ENCODE results near the gene FTCD.

Gene FTCD

DNA sequence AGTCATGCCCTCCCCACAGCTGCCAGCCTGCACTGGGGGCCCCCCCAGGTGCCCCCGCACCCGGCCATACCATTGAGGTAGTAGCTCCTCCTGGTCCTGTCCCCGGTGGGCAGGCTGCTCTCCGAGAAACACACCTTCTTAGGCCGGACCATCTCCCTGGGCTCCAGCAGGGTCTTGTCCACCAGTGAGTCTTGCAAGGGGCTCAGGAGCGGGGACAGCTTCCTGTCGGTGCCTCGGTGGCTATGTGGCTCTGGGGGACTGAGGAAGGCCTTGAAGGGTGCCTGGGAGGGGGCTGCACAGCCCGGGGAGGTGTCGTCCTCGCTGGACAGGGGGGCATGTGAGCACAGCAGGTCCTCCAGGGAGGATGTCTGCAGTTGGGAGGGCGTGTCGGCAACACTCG is 12.9 kb upstream of the FTCD start:
- Histone ChIP-seq H3K27ac (no peak overlapping the region), H3K27me3 (replicated peaks) (no peaks in the 10 kb centered on the region), H3K4me3 (ENCODE audit: low read depth, low read length) (no peak overlapping the region), H3K36me3 (replicated peaks) (no peaks in the 10 kb centered on the region)
- no peak for DNase-seq
- in situ Hi-C loops (cut with HindIII; ENCODE audit: low pct_ligation_motif_present, low sequenced_read_pairs), result no loop called here
- TF ChIP-seq, protein P1, sequence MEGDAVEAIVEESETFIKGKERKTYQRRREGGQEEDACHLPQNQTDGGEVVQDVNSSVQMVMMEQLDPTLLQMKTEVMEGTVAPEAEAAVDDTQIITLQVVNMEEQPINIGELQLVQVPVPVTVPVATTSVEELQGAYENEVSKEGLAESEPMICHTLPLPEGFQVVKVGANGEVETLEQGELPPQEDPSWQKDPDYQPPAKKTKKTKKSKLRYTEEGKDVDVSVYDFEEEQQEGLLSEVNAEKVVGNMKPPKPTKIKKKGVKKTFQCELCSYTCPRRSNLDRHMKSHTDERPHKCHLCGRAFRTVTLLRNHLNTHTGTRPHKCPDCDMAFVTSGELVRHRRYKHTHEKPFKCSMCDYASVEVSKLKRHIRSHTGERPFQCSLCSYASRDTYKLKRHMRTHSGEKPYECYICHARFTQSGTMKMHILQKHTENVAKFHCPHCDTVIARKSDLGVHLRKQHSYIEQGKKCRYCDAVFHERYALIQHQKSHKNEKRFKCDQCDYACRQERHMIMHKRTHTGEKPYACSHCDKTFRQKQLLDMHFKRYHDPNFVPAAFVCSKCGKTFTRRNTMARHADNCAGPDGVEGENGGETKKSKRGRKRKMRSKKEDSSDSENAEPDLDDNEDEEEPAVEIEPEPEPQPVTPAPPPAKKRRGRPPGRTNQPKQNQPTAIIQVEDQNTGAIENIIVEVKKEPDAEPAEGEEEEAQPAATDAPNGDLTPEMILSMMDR (IDR thresholded peaks at IDR 0.05; ENCODE audit: low read depth, low read length, missing control alignments), result no peak

DNA sequence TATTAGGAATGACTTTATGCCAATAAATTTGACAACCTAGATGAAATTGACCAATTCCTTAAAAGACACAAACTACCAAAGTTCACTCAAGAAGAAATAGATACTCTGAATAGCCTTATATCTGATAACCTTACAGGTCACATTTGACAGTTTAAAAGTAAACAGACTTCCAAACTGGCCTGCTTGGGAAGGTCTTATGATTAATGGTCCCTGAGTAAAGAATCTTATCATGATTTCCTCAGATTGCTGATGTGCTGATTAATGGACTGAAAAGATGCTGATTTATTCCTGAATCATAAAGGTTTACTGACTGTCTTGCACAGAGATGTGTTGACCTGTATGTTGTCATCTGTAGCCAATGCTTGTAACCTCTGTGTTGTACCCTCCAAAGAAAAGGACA is 9.7 kb upstream of the FTCD start:
- H3K36me3 ChIP-seq (replicated peaks), result peaks cover 5% of the 10 kb centered on the region
- H3K4me3 ChIP-seq (ENCODE audit: low read depth, low read length), result no peak overlapping the region
- H3K27ac ChIP-seq, result no peak overlapping the region
- TF ChIP-seq, protein P1 (IDR thresholded peaks at IDR 0.05; ENCODE audit: low read depth, low read length, missing control alignments), result no peak
- in situ Hi-C loops (cut with HindIII; ENCODE audit: low pct_ligation_motif_present, low sequenced_read_pairs), result no loop called here
- no peak for DNase-seq
- no peaks in the 10 kb centered on the region for H3K27me3 ChIP-seq (replicated peaks)

DNA sequence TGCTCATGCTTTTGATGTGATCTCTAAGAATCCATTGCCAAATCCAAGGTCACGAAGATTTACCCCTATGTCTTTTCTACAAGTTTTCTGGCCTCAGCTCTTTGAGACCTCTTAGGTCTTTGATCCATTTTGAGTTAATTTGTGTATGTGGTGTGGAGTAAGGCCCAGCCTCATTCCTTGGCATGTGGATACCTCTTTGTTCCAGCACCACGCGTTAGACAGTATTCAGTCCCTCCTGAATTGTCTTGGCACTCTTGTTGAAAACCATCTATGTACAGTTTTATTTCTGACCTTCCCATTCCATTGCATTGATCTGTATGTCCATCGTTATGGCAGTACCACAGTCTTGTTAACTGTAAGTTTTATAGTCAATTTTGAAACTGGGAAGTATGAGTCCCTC is 8.0 kb upstream of the FTCD start:
- Histone ChIP-seq H3K27me3 (replicated peaks) (no peaks in the 10 kb centered on the region), H3K27ac (no peak overlapping the region), H3K36me3 (replicated peaks) (peaks cover 5% of the 10 kb centered on the region), H3K4me3 (ENCODE audit: low read depth, low read length) (no peak overlapping the region)
- in situ Hi-C loops (cut with HindIII; ENCODE audit: low pct_ligation_motif_present, low sequenced_read_pairs), result no loop called here
- DNase-seq, result no peak
- TF ChIP-seq, protein P1 (IDR thresholded peaks at IDR 0.05; ENCODE audit: low read depth, low read length, missing control alignments), result no peak

DNA sequence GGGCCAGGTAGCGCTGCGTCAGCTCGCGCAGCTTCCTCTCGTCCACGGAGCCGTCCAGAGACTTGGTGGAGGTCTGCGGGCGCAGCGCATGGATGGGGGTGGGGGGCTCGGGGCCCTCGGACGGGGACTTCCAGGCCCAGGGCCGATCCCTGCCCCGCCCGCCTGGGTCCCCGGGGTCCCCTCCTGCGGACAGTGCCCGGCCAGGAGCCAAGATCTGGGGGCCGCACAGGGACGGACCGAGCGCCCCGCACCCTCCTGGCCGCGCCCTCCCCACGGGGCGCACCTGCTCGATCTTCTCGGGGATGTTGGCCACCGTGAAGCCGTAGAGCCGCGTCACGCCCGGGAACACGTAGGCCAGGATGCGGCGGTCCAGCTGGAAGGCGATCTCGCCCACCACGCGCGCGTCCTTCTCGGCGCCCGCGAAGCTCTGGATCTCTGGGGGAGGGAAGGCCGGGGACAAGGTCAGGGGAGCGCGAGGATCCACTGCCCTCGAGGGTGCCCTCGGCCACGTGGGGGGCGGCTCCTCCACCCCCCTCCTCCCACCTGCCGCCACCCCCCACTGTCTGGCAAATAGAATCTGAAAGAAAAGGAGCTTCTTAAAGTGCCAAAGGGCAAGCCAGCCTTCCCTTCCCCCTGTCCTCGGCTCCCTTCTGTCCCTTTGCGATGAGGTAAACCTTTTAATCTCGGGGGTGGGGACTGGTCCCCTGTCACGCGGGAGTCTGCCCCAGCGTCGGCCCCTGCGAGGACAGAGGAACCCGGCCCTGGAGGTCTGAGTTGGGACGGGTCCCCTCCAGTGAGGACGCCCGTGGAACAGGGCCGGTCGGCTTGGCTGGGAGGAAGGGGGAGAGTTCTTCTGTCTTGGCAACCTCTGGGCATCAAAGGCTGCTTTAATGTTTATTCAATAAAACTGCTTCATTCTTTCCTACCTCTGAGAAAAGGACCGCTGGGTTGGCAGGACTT is 6.5 kb upstream of the FTCD start:
- TF ChIP-seq, protein P1 (IDR thresholded peaks at IDR 0.05; ENCODE audit: low read depth, low read length, missing control alignments), result no peak
- H3K4me3 ChIP-seq (ENCODE audit: low read depth, low read length), result no peak overlapping the region
- DNase-seq, result no peak
- peaks cover 5% of the 10 kb centered on the region for H3K36me3 ChIP-seq (replicated peaks)
- H3K27me3 ChIP-seq (replicated peaks), result no peaks in the 10 kb centered on the region
- H3K27ac ChIP-seq, result no peak overlapping the region
- in situ Hi-C loops (cut with HindIII; ENCODE audit: low pct_ligation_motif_present, low sequenced_read_pairs), result no loop called here

DNA sequence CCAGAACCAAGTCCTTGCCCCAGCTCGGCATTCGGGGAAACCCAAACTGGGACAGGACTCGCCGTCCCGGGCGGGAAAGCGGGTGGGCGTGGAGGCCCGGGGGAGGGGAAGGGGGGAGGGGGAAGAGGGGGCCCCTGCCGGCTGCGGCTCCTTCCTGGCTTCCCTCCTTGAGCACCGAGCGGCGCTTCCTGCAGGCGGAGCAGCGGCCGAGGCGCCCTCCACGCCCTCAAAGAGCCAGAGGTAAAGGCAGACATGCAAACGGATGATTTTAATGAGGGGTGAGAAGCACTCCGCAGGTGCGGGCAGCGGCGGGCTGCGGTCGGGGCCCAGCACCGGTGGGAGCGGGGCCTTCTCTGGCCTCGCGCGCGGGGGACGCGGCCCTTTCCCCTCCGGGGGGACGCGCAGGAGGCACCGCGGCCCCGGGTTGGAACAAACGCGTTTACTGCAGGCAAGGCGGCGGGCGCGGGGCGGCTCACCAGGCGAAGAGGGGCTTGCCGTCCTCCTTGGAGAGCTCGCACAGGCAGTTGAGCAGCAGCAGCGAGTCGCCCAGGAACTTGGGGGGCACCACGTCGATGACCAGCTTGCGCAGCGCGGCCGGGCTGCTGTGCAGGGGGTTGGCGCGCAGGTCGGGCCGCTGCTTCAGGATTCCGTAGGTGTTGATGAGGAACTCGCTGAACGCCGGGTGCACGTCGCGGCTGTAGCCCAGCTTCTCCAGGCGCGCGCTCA is 5.7 kb upstream of the FTCD start:
- Histone ChIP-seq H3K36me3 (replicated peaks) (peaks cover 5% of the 10 kb centered on the region), H3K27ac (no peak overlapping the region), H3K27me3 (replicated peaks) (no peaks in the 10 kb centered on the region), H3K4me3 (ENCODE audit: low read depth, low read length) (no peak overlapping the region)
- DNase-seq, result no peak
- TF ChIP-seq, protein P1 (IDR thresholded peaks at IDR 0.05; ENCODE audit: low read depth, low read length, missing control alignments), result no peak
- in situ Hi-C loops (cut with HindIII; ENCODE audit: low pct_ligation_motif_present, low sequenced_read_pairs), result no loop called here
